GM12872 (cell line): ENCODE data around the gene PACSIN3.
A peak's percentile ranks its signal among the peaks of the same experiment; 100 is the strongest.

Source experiments
- CTCF ChIP-seq: IDR thresholded peaks from 3 replicates; pipeline ENCODE4 v1.5.1; 2011; ENCODE audit warnings: low read depth, mild to moderate bottlenecking, low read length, moderate library complexity; ENCODE audit not compliant: insufficient read depth

PACSIN3 gene

GRCh38 chr11:47186700-47187695 lies 764 bp upstream of the PACSIN3 start:
- TF ChIP-seq CTCF = 0 out of 3 replicates have a peak, but pooled peaks have one; percentile 1

GRCh38 chr11:47185305-47186075 lies 744 bp downstream of the PACSIN3 start:
- no peak for TF ChIP-seq CTCF

GRCh38 chr11:47184711-47185304 lies 1.4 kb downstream of the PACSIN3 start:
- TF ChIP-seq CTCF = no peak

GRCh38 chr11:47183969-47184368 lies 2.3 kb downstream of the PACSIN3 start:
- TF ChIP-seq CTCF = no peak

GRCh38 chr11:47183031-47183856 lies 3.0 kb downstream of the PACSIN3 start:
- no peak for TF ChIP-seq CTCF

GRCh38 chr11:47182380-47182779 lies 3.9 kb downstream of the PACSIN3 start:
- TF ChIP-seq CTCF = no peak
